CD14-positive monocyte (primary cell): ENCODE measurements around the gene BAZ1B. TPM values are rescaled to one million over a fixed set of nuclear protein-coding genes. Genes with fewer than 3 reads are reported as not detected.

Experiments used
- DNase-seq, 3 donors: peaks; one replicate each; pipeline ENCODE4 v3.0.0-alpha.2; 2011 to 2022
- H2AFZ ChIP-seq: 2 replicates; pipeline ENCODE4 v1.6.0; 2012; ENCODE audit warnings: mild to moderate bottlenecking, low read depth, low read length, inconsistent platforms; ENCODE audit not compliant: insufficient read depth, poor library complexity, severe bottlenecking
- H3K27ac ChIP-seq, 2 donors: 1 replicate in 1 of 2; 2 replicates in 1 of 2; pipeline ENCODE4 v1.5.1; 2012 to 2013; ENCODE audit warnings: low read length in 2 of 2, control low read depth in 1 of 2, inconsistent platforms in 1 of 2, low read depth in 1 of 2, mild to moderate bottlenecking in 1 of 2
- H3K27me3 ChIP-seq, 2 donors: one replicate each; pipeline versions ENCODE4 v1.6.0 to v1.6.1; 2011 to 2013; ENCODE audit warnings: low read length in 2 of 2; ENCODE audit not compliant: control insufficient read depth in 2 of 2, insufficient read depth in 2 of 2
- H3K36me3 ChIP-seq, 2 donors: replicated peaks in 1 of 2; 1 replicate in 1 of 2; 2 replicates in 1 of 2; pipeline versions ENCODE4 v1.5.1 to v1.6.1; 2012 to 2013; ENCODE audit warnings: low read length in 2 of 2, control low read depth in 1 of 2, inconsistent platforms in 1 of 2, mild to moderate bottlenecking in 1 of 2; ENCODE audit not compliant: insufficient read depth in 2 of 2, control insufficient read depth in 1 of 2
- H3K4me1 ChIP-seq, 2 donors: 1 replicate in 1 of 2; 2 replicates in 1 of 2; pipeline versions ENCODE4 v1.5.1 to v1.6.1; 2012 to 2013; ENCODE audit warnings: low read length in 2 of 2, control low read depth in 1 of 2, inconsistent platforms in 1 of 2, mild to moderate bottlenecking in 1 of 2, moderate library complexity in 1 of 2; ENCODE audit not compliant: insufficient read depth in 2 of 2, control insufficient read depth in 1 of 2
- H3K4me2 ChIP-seq: replicated peaks from 2 replicates; pipeline ENCODE3; 2012; ENCODE audit warnings: low read length, moderate library complexity, mild to moderate bottlenecking; ENCODE audit not compliant: poor library complexity, severe bottlenecking; ENCODE audit errors: extremely low read depth
- H3K4me3 ChIP-seq, 3 experiments: fragments of 200-600 bp in 1 of 3; sonication (generic) in 1 of 3; replicated peaks in 1 of 3; 1 replicate in 2 of 3; 2 replicates in 1 of 3; pipeline ENCODE4 v1.5.1; 2011 to 2013; ENCODE audit warnings: low read length in 3 of 3, mild to moderate bottlenecking in 3 of 3, control low read depth in 2 of 3, low read depth in 2 of 3, inconsistent platforms in 1 of 3, moderate library complexity in 1 of 3
- H3K79me2 ChIP-seq: 2 replicates; pipeline ENCODE4 v1.6.0; 2012; ENCODE audit warnings: mild to moderate bottlenecking, control low read depth, inconsistent platforms, low read length, moderate library complexity; ENCODE audit not compliant: insufficient read depth
- H3K9ac ChIP-seq: 2 replicates; pipeline ENCODE4 v1.6.0; 2017; ENCODE audit warnings: low read length, mild to moderate bottlenecking; ENCODE audit not compliant: insufficient read depth, poor library complexity, severe bottlenecking
- H3K9me3 ChIP-seq, 2 donors: replicated peaks in 1 of 2; 1 replicate in 1 of 2; 2 replicates in 1 of 2; pipeline versions ENCODE4 v1.5.1 to v1.6.1; 2012 to 2013; ENCODE audit warnings: low read length in 2 of 2, control low read depth in 1 of 2; ENCODE audit not compliant: control insufficient read depth in 1 of 2, insufficient read depth in 1 of 2
- H4K20me1 ChIP-seq: 2 replicates; pipeline ENCODE4 v1.6.0; 2012; ENCODE audit warnings: mild to moderate bottlenecking, low read length, control low read depth, moderate library complexity; ENCODE audit not compliant: insufficient read depth
- H3K27ac Mint-ChIP-seq, 7 donors: one replicate each; pipeline ENCODE4 v1.8.0; 2020; ENCODE audit warnings: mild to moderate bottlenecking in 7 of 7, mixed read lengths in 7 of 7, moderate library complexity in 6 of 7, inconsistent platforms in 2 of 7
- H3K27me3 Mint-ChIP-seq, 3 donors: one replicate each; pipeline ENCODE4 v1.8.0; 2021 to 2022; ENCODE audit warnings: low read depth in 3 of 3, mild to moderate bottlenecking in 3 of 3, mixed read lengths in 3 of 3, moderate library complexity in 3 of 3, inconsistent platforms in 1 of 3
- H3K36me3 Mint-ChIP-seq, 2 donors: one replicate each; pipeline ENCODE4 v1.8.0; 2020; ENCODE audit warnings: mixed read lengths in 2 of 2, inconsistent platforms in 1 of 2, mild to moderate bottlenecking in 1 of 2
- H3K4me1 Mint-ChIP-seq: one replicate; pipeline ENCODE4 v1.8.0; 2020; ENCODE audit warnings: mild to moderate bottlenecking, mixed read lengths
- H3K4me3 Mint-ChIP-seq, 2 donors: one replicate each; pipeline ENCODE4 v1.8.0; 2020; ENCODE audit warnings: mild to moderate bottlenecking in 2 of 2, mixed read lengths in 2 of 2, moderate library complexity in 1 of 2
- H3K9me3 Mint-ChIP-seq, 7 donors: one replicate each; pipeline ENCODE4 v1.8.0; 2020 to 2022; ENCODE audit warnings: mixed read lengths in 7 of 7, mild to moderate bottlenecking in 6 of 7, moderate library complexity in 6 of 7, inconsistent platforms in 2 of 7
- WGBS: methylation state at CpG from one replicate; pipeline ENCODE4 v1.1.5; 2013; ENCODE audit warnings: missing lambda C conversion rate; ENCODE audit not compliant: insufficient coverage; 5-methylcytosine and 5-hydroxymethylcytosine counted together
- intact Hi-C, 2 donors: fragments of 100-400 bp; cut with micrococcal nuclease; formaldehyde crosslinking; loops; one replicate each; pipeline versions ENCODE4 v1.15.0 to v1.15.1; 2023
- polyA plus RNA-seq, 3 donors: library from polyadenylated mRNA; depleted of rRNA in 1 of 3; unstranded in 2 of 3; stranded (reverse) in 1 of 3; fragments of 300-500 nt in 2 of 3; fragments of >200 nt in 1 of 3; fragmentation: Illumina TruSeq in 2 of 3; gene quantifications; 1 replicate in 2 of 3; 2 replicates in 1 of 3; pipeline ENCODE4 v1.2.3, GENCODE V29; 2012 to 2021
- TF ChIP-seq, protein P1 (sequence below): fragments of 200-600 bp; IDR thresholded peaks from one replicate; pipeline ENCODE4 v1.8.0; 2022; ENCODE audit warnings: antibody characterized with exemption, mild to moderate bottlenecking

BAZ1B gene
- polyA plus RNA-seq, 3 donors: 2.5 to 12.1 (median 5.0) TPM

DNA sequence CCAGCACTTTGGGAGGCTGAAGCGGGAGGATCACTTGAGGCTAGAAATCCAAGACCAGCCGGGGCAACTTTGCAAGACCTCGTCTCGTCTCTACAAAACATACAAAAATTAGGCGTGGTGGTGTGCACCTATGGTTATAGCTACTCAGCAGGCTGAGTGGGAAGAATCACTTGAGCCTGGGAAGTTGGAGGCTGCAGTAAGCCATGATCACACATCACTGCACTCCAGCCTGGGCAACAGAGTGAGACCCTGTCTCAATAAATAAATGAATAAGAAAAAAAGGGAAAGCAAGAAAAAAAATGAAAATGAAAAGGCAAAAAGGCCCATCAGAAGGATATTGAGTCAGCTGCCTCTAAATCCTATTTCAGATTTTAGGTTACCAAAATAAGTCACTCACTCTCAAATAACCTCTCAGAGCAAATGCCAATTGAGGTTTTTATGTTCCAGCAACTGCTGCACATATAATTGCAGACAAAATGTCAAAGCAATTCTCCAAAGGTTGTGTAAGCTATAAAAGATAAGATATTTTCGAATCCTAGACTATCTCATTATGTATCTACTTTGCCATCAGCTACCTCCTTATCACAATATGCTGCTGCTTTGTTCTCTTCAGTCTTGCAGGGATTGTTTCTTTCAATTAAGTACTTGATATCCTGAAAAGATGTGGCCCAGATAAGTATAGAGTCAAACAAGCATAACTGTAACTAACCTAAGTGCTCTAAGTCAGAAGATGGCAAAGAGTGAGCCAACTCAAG is 4.7 kb downstream of the BAZ1B start:
- Mint-ChIP-seq H3K27ac (peak overlapping the region in 4 of 7 donors; percentile 13 to 80 (median 60)), H3K4me3 (no peak overlapping the region), H3K9me3 (no peaks in the 10 kb centered on the region), H3K4me1 (peaks cover 26% of the 10 kb centered on the region), H3K27me3 (peaks cover 0 to 1% (median 0%) of the 10 kb centered on the region in 3 donors), H3K36me3 (peaks cover 21 to 57% of the 10 kb centered on the region in 2 donors)
- no peak for DNase-seq
- WGBS: no CpG with 5 or more reads among the region's 6 CpGs
- peaks cover 32 to 61% of the 10 kb centered on the region in 2 donors for H3K36me3 ChIP-seq
- peaks cover 17 to 29% of the 10 kb centered on the region in 2 donors for H3K4me1 ChIP-seq
- H3K27me3 ChIP-seq: no peaks in the 10 kb centered on the region
- H3K4me3 ChIP-seq: no peak overlapping the region
- no peak overlapping the region for H3K9ac ChIP-seq
- H3K9me3 ChIP-seq: no peaks in the 10 kb centered on the region
- TF ChIP-seq, protein P1, sequence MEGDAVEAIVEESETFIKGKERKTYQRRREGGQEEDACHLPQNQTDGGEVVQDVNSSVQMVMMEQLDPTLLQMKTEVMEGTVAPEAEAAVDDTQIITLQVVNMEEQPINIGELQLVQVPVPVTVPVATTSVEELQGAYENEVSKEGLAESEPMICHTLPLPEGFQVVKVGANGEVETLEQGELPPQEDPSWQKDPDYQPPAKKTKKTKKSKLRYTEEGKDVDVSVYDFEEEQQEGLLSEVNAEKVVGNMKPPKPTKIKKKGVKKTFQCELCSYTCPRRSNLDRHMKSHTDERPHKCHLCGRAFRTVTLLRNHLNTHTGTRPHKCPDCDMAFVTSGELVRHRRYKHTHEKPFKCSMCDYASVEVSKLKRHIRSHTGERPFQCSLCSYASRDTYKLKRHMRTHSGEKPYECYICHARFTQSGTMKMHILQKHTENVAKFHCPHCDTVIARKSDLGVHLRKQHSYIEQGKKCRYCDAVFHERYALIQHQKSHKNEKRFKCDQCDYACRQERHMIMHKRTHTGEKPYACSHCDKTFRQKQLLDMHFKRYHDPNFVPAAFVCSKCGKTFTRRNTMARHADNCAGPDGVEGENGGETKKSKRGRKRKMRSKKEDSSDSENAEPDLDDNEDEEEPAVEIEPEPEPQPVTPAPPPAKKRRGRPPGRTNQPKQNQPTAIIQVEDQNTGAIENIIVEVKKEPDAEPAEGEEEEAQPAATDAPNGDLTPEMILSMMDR: no peak
- intact Hi-C loops: no loop called here
- no peak overlapping the region for H3K4me2 ChIP-seq
- H3K79me2 ChIP-seq: peaks cover 95% of the 10 kb centered on the region
- H3K27ac ChIP-seq: peak overlapping the region in 1 of 2 donors; percentile 26
- H2AFZ ChIP-seq: no peak overlapping the region
- H4K20me1 ChIP-seq: peaks cover 88% of the 10 kb centered on the region

DNA sequence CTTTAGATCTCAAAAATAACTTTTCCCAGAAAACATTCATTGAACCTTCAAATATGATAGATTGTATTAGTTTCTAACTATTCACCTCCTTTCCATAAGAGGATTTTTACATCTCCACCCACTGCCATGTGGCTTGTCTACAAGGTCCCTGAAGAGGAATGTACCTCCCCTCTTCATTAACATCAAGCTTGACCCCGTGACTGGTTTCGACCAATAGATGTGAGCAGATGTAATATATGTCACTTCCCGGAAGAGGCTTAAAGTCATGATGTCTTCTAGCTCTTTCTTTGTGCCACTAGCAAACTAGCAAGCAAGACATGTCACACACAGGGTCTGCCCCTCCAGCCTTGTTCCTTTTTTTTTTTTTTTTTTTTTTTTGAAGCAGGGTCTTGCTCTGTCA is 6.9 kb downstream of the BAZ1B start:
- H3K4me3 Mint-ChIP-seq: no peak overlapping the region
- intact Hi-C loops: no loop called here
- Histone ChIP-seq H3K27me3 (no peaks in the 10 kb centered on the region), H3K4me1 (peaks cover 6 to 17% of the 10 kb centered on the region in 2 donors), H3K9ac (no peak overlapping the region), H4K20me1 (peaks cover 94% of the 10 kb centered on the region), H3K36me3 (peaks cover 36 to 84% of the 10 kb centered on the region in 2 donors), H3K27ac (peak overlapping the region in 1 of 2 donors; percentile 1), H3K9me3 (no peaks in the 10 kb centered on the region), H3K79me2 (peaks cover 98% of the 10 kb centered on the region), H2AFZ (no peak overlapping the region), H3K4me2 (no peak overlapping the region), H3K4me3 (no peak overlapping the region)
- H3K9me3 Mint-ChIP-seq: no peaks in the 10 kb centered on the region
- H3K36me3 Mint-ChIP-seq: peaks cover 31 to 76% of the 10 kb centered on the region in 2 donors
- TF ChIP-seq, protein P1: no peak
- no CpG with 5 or more reads among the region's 3 CpGs for WGBS
- H3K27me3 Mint-ChIP-seq: peaks cover 0 to 1% (median 0%) of the 10 kb centered on the region in 3 donors
- H3K27ac Mint-ChIP-seq: peak overlapping the region in 4 of 7 donors; percentile 23 to 67 (median 37)
- DNase-seq: no peak
- peaks cover 16% of the 10 kb centered on the region for H3K4me1 Mint-ChIP-seq
